Osteoblast (primary cell): ENCODE measurements around the gene CENPB. TPM values are rescaled to one million over a fixed set of nuclear protein-coding genes. Genes with fewer than 3 reads are reported as not detected.
A peak's percentile ranks its signal among the peaks of the same experiment; 100 is the strongest.

ENCODE experiments used
- DNase-seq: peaks from one replicate; pipeline ENCODE4 v3.0.0; 2011; ENCODE audit warnings: low spot score, mixed read lengths; ENCODE audit not compliant: insufficient read length; ENCODE audit errors: missing footprints
- H2AFZ ChIP-seq: 2 replicates; pipeline ENCODE4 v1.6.0; 2011; ENCODE audit warnings: mild to moderate bottlenecking, low read length
- H3K27ac ChIP-seq: 2 replicates; pipeline ENCODE4 v1.5.1; 2011; ENCODE audit warnings: mild to moderate bottlenecking, low read depth, low read length, moderate library complexity
- H3K27me3 ChIP-seq: 2 replicates; pipeline ENCODE4 v1.6.0; 2012; ENCODE audit warnings: mild to moderate bottlenecking, control low read depth, inconsistent platforms, low read length, moderate library complexity; ENCODE audit not compliant: insufficient read depth
- H3K36me3 ChIP-seq: 2 replicates; pipeline ENCODE4 v1.5.1; 2011; ENCODE audit warnings: mild to moderate bottlenecking, low read length, control low read depth, moderate library complexity; ENCODE audit not compliant: insufficient read depth
- H3K4me1 ChIP-seq: 2 replicates; pipeline ENCODE4 v1.5.1; 2011; ENCODE audit warnings: mild to moderate bottlenecking, low read length, control low read depth, moderate library complexity; ENCODE audit not compliant: insufficient read depth
- H3K4me2 ChIP-seq: 2 replicates; pipeline ENCODE4 v1.6.0; 2011; ENCODE audit warnings: mild to moderate bottlenecking, low read length; ENCODE audit not compliant: insufficient read depth
- H3K4me3 ChIP-seq: fragments of 200-600 bp; sonication (generic); 3 replicates; pipeline ENCODE4 v1.5.1; 2012; ENCODE audit warnings: mild to moderate bottlenecking, low read length, inconsistent platforms; ENCODE audit not compliant: insufficient read depth
- H3K79me2 ChIP-seq: 2 replicates; pipeline ENCODE4 v1.6.0; 2012; ENCODE audit warnings: mild to moderate bottlenecking, low read length, control low read depth, inconsistent platforms; ENCODE audit not compliant: insufficient read depth
- H3K9me3 ChIP-seq: 2 replicates; pipeline ENCODE4 v1.5.1; 2011; ENCODE audit warnings: low read depth, low read length, control low read depth
- H4K20me1 ChIP-seq: 2 replicates; pipeline ENCODE4 v1.6.0; 2012; ENCODE audit warnings: mild to moderate bottlenecking, low read length, control low read depth; ENCODE audit not compliant: insufficient read depth
- CTCF ChIP-seq: IDR thresholded peaks from 2 replicates; pipeline ENCODE4 v1.5.1; 2011; ENCODE audit warnings: mild to moderate bottlenecking, low read depth, low read length, moderate library complexity; ENCODE audit errors: extremely low read depth
- total RNA-seq: library from RNA; depleted of rRNA; stranded (reverse); fragments of >200 nt; gene quantifications from 2 replicates; pipeline ENCODE4 v1.2.3, GENCODE V29; 2012

The CENPB gene
- total RNA-seq, 1 donor: 95.5 TPM

- H2AFZ ChIP-seq: no peak overlapping the region
- H3K27me3 ChIP-seq: peaks cover 12% of the 10 kb centered on the region
- no peaks in the 10 kb centered on the region for H3K79me2 ChIP-seq
- no peak for TF ChIP-seq CTCF
- H3K36me3 ChIP-seq: no peaks in the 10 kb centered on the region
- H3K4me1 ChIP-seq: no peaks in the 10 kb centered on the region
- DNase-seq: peak; percentile 77
- no peaks in the 10 kb centered on the region for H3K9me3 ChIP-seq
- H4K20me1 ChIP-seq: no peaks in the 10 kb centered on the region
- H3K4me2 ChIP-seq: no peak overlapping the region
- no peak overlapping the region for H3K4me3 ChIP-seq
- no peak overlapping the region for H3K27ac ChIP-seq
Measured at GRCh38 chr20:3739926-3740451, 46.6 kb downstream of the CENPB start.

GRCh38 chr20:3739054-3739925 is 47.2 kb downstream of the CENPB start:
- peaks cover 14% of the 10 kb centered on the region for H3K27me3 ChIP-seq
- no peak overlapping the region for H3K4me3 ChIP-seq
- no peak overlapping the region for H3K4me2 ChIP-seq
- H3K36me3 ChIP-seq: no peaks in the 10 kb centered on the region
- no peaks in the 10 kb centered on the region for H3K9me3 ChIP-seq
- H4K20me1 ChIP-seq: no peaks in the 10 kb centered on the region
- peak; percentile 68 for DNase-seq
- no peak overlapping the region for H2AFZ ChIP-seq
- H3K27ac ChIP-seq: no peak overlapping the region
- H3K4me1 ChIP-seq: no peaks in the 10 kb centered on the region
- no peaks in the 10 kb centered on the region for H3K79me2 ChIP-seq
- TF ChIP-seq CTCF: no peak

GRCh38 chr20:3738111-3739053 is 48.2 kb downstream of the CENPB start:
- H3K9me3 ChIP-seq: no peaks in the 10 kb centered on the region

More at GRCh38 chr20:3738111-3739053, 48.2 kb downstream of the CENPB start:
- DNase-seq: peak; percentile 65
- Histone ChIP-seq H3K27me3 (peaks cover 19% of the 10 kb centered on the region), H3K79me2 (no peaks in the 10 kb centered on the region), H3K4me2 (no peak overlapping the region), H2AFZ (no peak overlapping the region), H3K36me3 (no peaks in the 10 kb centered on the region), H4K20me1 (no peaks in the 10 kb centered on the region), H3K4me1 (no peaks in the 10 kb centered on the region), H3K4me3 (no peak overlapping the region), H3K27ac (no peak overlapping the region)
- no peak for TF ChIP-seq CTCF
